PFSK-1 (cell line): ENCODE data around the gene AGPAT3.

ENCODE experiments used
- FOXP2 ChIP-seq: optimal IDR thresholded peaks from 2 replicates; pipeline ENCODE3; 2011; ENCODE audit warnings: borderline replicate concordance, control low read depth, inconsistent platforms; ENCODE audit not compliant: insufficient read depth; ENCODE audit errors: extremely low read length, extremely low read depth
- POLR2AphosphoS5 ChIP-seq: IDR thresholded peaks from 2 replicates; pipeline ENCODE4 v1.6.1; 2012; ENCODE audit warnings: low read depth, mild to moderate bottlenecking, control low read depth, low read length, moderate library complexity
- SIN3A ChIP-seq: IDR thresholded peaks from 2 replicates; pipeline ENCODE4 v1.6.1; 2012; ENCODE audit warnings: mild to moderate bottlenecking, low read length, moderate library complexity, borderline replicate concordance; ENCODE audit not compliant: insufficient read depth
- TAF1 ChIP-seq: IDR thresholded peaks from 2 replicates; pipeline ENCODE4 v1.6.1; 2012; ENCODE audit warnings: low read length, control low read depth, borderline replicate concordance; ENCODE audit not compliant: insufficient read depth
- TF ChIP-seq, protein P1 (sequence below), 2 experiments: IDR thresholded peaks; 2 replicates each; pipeline versions ENCODE4 v1.6.1 to v1.8.0; 2011 to 2012; ENCODE audit warnings: low read depth in 2 of 2, low read length in 2 of 2, control low read depth in 1 of 2, inconsistent platforms in 1 of 2, mild to moderate bottlenecking in 1 of 2, moderate library complexity in 1 of 2; ENCODE audit not compliant: insufficient read depth in 1 of 2

AGPAT3 gene

DNA sequence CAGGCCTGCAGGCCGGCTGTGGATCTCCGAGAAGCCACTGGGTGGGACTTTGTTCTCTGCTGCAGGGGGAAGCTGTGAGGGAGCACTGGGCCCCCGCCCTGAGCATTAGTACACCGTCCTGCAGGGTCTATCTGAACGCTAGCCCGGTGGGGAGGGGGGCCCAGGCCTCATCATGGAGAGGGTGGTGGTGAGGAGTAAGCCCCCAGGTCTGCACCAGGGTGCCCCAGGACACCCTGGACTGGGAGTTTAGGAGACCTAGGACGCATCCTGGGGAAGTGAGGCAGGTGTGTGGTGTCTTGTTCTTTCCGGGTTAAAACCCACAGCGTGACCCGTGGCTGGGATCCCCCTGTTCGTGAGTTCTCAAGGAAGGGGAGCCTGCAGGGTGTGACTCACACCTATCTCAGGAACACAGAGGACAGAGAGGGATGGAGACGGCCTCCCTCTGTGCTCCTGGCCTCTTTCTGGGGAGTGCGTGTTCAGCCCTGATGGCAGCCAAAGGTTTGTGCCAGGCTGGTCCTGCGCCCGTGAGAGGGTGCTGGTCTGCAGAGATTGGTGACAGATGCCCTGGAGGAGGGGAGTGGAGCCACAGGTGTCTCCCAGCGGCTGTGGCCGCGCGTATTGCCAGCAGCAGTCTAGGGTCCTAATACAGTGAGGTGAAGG lies 44.8 kb downstream of the AGPAT3 start:
- TF ChIP-seq POLR2AphosphoS5 (no peak), TAF1 (no peak), SIN3A (no peak), FOXP2 (no peak)
- TF ChIP-seq, protein P1, sequence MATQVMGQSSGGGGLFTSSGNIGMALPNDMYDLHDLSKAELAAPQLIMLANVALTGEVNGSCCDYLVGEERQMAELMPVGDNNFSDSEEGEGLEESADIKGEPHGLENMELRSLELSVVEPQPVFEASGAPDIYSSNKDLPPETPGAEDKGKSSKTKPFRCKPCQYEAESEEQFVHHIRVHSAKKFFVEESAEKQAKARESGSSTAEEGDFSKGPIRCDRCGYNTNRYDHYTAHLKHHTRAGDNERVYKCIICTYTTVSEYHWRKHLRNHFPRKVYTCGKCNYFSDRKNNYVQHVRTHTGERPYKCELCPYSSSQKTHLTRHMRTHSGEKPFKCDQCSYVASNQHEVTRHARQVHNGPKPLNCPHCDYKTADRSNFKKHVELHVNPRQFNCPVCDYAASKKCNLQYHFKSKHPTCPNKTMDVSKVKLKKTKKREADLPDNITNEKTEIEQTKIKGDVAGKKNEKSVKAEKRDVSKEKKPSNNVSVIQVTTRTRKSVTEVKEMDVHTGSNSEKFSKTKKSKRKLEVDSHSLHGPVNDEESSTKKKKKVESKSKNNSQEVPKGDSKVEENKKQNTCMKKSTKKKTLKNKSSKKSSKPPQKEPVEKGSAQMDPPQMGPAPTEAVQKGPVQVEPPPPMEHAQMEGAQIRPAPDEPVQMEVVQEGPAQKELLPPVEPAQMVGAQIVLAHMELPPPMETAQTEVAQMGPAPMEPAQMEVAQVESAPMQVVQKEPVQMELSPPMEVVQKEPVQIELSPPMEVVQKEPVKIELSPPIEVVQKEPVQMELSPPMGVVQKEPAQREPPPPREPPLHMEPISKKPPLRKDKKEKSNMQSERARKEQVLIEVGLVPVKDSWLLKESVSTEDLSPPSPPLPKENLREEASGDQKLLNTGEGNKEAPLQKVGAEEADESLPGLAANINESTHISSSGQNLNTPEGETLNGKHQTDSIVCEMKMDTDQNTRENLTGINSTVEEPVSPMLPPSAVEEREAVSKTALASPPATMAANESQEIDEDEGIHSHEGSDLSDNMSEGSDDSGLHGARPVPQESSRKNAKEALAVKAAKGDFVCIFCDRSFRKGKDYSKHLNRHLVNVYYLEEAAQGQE (IDR thresholded peaks at IDR 0.05; ENCODE audit: insufficient read depth in 1 of 2, low read depth in 2 of 2, low read length in 2 of 2) = no peak

DNA sequence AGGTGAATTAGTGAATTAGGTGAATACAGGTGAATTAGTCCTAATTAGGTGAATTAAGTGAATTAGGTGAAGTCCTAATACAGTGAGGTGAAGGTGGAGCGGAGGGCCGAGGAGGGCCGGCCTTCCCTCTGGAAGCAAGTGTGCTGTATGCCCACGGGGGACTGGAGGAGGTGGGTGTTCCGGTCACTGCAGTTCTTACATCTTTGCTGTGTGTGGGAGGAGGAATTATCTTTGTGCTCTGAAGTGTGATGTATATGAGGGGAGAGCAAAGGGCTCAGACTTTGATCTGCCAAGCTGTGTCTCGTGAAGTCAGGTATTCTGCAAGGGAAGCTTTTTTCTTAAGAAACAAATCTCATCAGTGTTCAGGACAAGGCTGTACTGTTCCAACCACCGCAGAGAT lies 45.4 kb downstream of the AGPAT3 start:
- TF ChIP-seq FOXP2 (no peak), TAF1 (no peak), POLR2AphosphoS5 (no peak), SIN3A (no peak)
- TF ChIP-seq, protein P1 (IDR thresholded peaks at IDR 0.05; ENCODE audit: insufficient read depth in 1 of 2, low read depth in 2 of 2, low read length in 2 of 2) = no peak

DNA sequence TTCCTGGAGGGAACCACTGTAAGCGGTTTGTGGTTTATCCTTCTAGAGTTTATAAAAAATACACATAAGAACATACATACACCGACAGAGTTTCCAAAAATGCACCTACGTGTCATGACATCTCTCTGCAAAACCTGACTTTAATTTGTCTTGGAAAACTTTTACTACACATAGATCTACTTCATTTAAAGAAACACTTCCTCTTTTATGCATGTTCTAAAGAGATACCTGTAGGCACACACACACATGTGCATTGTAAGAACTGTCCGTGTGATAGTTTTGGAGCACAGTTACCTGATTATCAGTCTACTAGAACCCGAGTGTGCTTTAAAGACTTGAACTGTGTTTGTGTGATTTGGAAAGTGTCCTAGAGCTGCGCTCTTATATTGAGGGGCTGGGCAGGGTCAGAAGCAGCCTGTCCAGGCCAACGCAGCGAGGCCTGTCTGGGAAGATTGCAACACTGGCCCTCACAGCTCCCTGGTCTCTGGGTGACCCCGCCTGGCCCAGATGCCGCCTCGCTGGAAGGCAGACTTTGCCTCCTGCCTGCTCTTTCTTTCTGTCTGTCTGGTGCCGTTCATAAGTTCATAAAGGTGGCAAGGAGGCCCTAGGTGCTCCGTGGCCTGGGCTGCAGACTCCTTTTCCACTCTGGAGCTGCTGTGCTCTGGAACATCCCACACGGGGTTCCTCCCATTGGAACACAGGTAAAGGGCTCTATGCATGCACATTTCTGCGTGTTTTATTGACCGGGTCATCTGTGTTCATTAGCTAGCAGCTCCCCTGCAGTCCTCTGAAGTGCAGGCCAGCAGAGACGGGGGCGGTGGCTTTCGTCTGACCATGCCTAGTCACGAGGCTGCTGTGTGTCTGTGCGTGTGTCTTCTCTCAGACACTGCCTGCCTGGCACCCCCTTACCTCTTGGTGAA lies 46.3 kb downstream of the AGPAT3 start:
- TF ChIP-seq POLR2AphosphoS5 (no peak), TAF1 (no peak), FOXP2 (no peak), SIN3A (no peak)
- TF ChIP-seq, protein P1 (IDR thresholded peaks at IDR 0.05; ENCODE audit: insufficient read depth in 1 of 2, low read depth in 2 of 2, low read length in 2 of 2) = no peak

DNA sequence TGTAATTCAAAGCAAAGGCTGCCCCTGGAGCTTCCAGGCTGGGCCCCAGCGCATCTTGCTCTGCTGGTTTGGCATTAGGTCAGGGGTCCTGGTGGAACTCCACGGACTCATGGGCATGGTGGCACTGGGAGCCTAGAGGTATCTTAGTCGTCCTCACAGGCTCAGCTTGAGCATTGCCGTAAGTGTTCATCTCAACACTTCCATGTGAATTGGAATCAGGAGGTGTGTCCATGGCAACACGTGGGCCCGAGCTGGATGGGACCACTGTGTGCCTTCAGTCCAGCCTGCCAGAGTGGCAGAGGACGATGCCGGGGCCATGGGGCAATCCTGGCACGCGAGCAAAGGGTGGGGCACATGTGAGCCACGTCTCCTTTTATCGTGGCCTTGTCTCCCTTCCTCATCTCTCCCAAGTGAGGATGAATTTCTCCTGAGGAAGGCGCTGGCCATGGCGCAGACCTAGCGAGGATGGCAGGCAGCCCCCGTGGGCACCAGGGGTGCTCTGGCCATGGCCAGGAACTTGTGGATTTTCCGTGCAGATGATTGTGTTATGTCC lies 47.0 kb downstream of the AGPAT3 start:
- no peak for TF ChIP-seq TAF1

DNA sequence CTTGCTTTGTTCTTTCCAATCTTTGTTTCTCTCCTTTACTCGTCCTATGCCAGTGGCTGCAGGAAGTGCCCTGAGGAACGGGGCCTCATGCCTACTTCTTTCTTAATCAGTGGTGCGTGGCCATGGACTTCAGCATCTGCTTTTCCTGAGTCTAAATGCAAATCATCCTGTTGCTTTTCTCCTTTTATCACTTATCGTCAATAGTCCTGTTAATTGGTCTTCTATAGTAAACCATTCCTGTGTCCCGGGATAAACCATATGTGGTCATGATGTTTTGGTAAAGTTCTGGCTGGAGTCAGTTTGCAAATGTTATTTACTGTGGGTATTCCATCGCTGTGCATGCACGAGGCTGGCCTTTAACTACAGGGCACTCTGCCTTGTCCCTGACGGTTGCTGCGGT lies 47.5 kb downstream of the AGPAT3 start:
- TF ChIP-seq, protein P1 (IDR thresholded peaks at IDR 0.05; ENCODE audit: insufficient read depth in 1 of 2, low read depth in 2 of 2, low read length in 2 of 2) = no peak
- no peak for TF ChIP-seq FOXP2
- no peak for TF ChIP-seq SIN3A
- no peak for TF ChIP-seq TAF1
- no peak for TF ChIP-seq POLR2AphosphoS5
